Middle frontal gyrus (tissue), 1 donor: Measurements from ENCODE around the gene PDCL2.
"Not testable (repeated sequence)": the region's sequence is repeated elsewhere in the genome, so short reads cannot be mapped to it uniquely, and the experiment has no call there.

Experiments
- DNase-seq: peaks from one replicate; pipeline ENCODE4 v3.0.0-alpha.2; 2015; ENCODE audit warnings: low spot score; ENCODE audit errors: extremely low spot score

PDCL2 gene

GRCh38 chr4:55592014-55592413, at the start of gene PDCL2:
PDCL2 (minus strand) TSS chr4:55592245; CDS start chr4:55592109, 136 bp downstream.
- no peak for DNase-seq

- DNase-seq: no peak
Observed at GRCh38 chr4:55637272-55637820, 45.3 kb upstream of the PDCL2 start.

- DNase-seq: no peak
Observed at GRCh38 chr4:55636656-55636999, 44.6 kb upstream of the PDCL2 start.

GRCh38 chr4:55635741-55636655, 44.0 kb upstream of the PDCL2 start, which contains the start of gene NMU:
NMU (minus strand) TSS chr4:55636298; CDS start chr4:55636192, 106 bp downstream.
- no peak for DNase-seq

- DNase-seq: no peak
Observed at GRCh38 chr4:55635282-55635681, 43.2 kb upstream of the PDCL2 start.

GRCh38 chr4:55634417-55635128, 42.5 kb upstream of the PDCL2 start:
- no peak for DNase-seq

GRCh38 chr4:55633903-55634302, 41.9 kb upstream of the PDCL2 start:
- no peak for DNase-seq

- no peak for DNase-seq
Observed at GRCh38 chr4:55625835-55626234, 33.8 kb upstream of the PDCL2 start.

GRCh38 chr4:55624063-55624462, 32.0 kb upstream of the PDCL2 start:
- DNase-seq: not testable (repeated sequence)

GRCh38 chr4:55618546-55619143, 26.6 kb upstream of the PDCL2 start:
- no peak for DNase-seq

GRCh38 chr4:55617587-55618197, 25.6 kb upstream of the PDCL2 start:
- no peak for DNase-seq

GRCh38 chr4:55615008-55615407, 23.0 kb upstream of the PDCL2 start:
- DNase-seq: no peak

- no peak for DNase-seq
Observed at GRCh38 chr4:55613621-55614020, 21.6 kb upstream of the PDCL2 start.

GRCh38 chr4:55612341-55612740, 20.3 kb upstream of the PDCL2 start:
- no peak for DNase-seq

GRCh38 chr4:55611358-55612059, 19.5 kb upstream of the PDCL2 start:
- DNase-seq: no peak

- DNase-seq: no peak
Observed at GRCh38 chr4:55610381-55610780, 18.3 kb upstream of the PDCL2 start.

- no peak for DNase-seq
Observed at GRCh38 chr4:55609393-55609866, 17.4 kb upstream of the PDCL2 start.

- DNase-seq: no peak
Observed at GRCh38 chr4:55608591-55608990, 16.5 kb upstream of the PDCL2 start.

GRCh38 chr4:55604996-55605395, 13.0 kb upstream of the PDCL2 start:
- no peak for DNase-seq

GRCh38 chr4:55600640-55601039, 8.6 kb upstream of the PDCL2 start:
- no peak for DNase-seq

GRCh38 chr4:55598641-55599040, 6.6 kb upstream of the PDCL2 start:
- DNase-seq: no peak
